ENCODE results near the gene CACNA1E.

Gene CACNA1E

DNA sequence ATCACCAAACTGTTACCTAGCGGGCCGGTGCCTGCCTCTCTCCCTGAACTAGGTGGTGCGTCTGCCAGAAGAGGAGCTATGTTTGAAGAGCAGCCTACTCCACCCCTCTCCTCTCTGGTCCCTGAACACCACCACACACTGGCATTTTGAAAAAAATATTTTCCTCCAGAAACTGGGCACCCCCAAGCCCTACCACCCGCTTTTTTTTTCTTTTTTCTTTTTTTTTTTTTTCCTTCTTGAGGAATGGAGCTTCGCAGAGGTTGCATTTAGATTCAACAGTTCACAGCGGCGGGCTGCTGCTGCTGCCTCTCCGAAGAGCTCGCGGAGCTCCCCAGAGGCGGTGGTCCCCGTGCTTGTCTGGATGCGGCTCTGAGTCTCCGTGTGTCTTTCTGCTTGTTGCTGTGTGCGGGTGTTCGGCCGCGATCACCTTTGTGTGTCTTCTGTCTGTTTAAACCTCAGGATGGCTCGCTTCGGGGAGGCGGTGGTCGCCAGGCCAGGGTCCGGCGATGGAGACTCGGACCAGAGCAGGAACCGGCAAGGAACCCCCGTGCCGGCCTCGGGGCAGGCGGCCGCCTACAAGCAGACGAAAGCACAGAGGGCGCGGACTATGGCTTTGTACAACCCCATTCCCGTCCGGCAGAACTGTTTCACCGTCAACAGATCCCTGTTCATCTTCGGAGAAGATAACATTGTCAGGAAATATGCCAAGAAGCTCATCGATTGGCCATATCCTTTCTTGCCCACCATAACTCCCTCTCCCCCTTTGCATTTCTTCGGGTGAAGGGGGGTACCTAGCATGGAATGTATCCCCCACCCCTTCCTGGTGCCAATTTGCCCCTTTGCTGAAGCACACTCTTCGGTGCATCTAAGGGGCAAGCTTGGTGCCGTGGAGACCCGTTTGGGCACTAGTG lies at the start of gene CACNA1E:
Gene CACNA1E (plus strand): TSS at position 233 of the 911 bp plus-strand sequence. CDS start 228 bp downstream, at position 461.
- DNase-seq, result no peak

DNA sequence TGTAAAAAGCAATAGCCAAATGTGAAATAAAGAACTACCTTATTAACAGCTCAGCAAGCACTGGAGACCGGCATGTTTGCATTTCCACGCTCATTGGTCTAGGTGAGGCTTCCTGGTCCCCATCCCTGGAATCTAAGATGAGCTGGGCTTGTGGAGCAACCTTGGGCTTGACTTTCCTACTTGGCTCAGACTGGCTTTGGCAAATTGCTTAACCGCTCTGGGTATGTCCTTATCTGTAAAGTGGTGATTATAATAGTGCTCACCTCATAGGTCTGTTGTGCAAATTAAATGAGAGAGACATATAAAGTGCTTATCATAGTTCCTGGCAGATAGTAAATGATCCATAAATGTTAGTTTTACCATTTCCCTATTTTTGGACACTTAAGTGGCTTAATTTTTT lies 49.4 kb upstream of the CACNA1E start:
- no peak for DNase-seq

DNA sequence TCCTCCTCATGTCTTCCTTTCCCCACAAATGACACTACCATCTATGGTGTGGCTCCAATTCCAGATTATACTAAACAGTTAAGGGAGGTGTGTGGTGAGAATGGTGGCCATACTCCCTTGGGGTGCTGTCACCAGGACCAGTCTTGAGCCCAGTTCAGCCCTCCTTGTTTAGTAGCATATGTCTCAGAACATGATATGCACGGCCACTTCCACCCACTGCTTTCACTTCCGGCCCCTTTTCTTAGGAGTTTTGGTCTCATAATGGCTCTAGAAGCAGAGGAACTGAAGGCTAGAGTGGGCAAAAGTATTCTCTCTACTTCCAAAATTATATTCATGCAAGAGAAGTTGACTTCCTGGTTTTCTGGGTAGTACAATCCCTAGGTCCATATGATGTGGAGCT lies 45.3 kb upstream of the CACNA1E start:
- DNase-seq, result no peak

DNA sequence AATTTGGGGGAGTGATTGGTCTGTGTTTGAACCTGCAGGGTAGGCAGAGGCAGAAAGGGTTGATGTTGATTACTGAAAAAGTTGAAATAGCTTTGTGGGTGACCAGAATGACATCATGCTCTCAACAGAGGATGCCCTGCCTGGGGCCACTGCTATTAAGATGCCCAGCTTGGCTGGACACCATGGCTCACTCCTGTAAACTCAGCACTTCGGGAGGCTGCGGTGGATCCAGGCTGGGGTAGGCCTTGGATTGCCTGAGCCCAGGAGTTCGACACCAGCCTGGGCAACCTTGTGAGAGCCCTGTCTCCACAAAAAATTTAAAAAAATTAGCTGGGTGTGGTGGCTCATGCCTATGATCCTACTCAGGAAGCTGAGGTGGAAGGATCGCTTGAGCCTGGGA lies 42.8 kb upstream of the CACNA1E start:
- DNase-seq, result no peak

DNA sequence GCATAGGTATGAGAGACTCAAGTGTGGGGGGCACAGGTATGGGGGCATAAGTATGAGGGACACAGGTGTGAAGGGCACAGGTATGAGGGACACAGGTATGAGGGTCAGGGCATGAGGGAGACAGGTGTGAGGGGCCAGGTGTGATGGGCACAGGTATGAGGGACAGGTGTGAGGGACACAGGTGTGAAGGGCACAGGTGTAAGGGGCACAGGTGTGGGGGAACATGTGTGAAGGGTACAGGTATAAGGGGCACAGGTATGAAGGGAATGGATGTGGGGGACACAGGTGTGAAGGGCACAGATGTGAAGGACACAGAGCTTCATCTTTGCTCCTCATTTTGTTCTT lies 41.2 kb upstream of the CACNA1E start:
- DNase-seq, result no peak

DNA sequence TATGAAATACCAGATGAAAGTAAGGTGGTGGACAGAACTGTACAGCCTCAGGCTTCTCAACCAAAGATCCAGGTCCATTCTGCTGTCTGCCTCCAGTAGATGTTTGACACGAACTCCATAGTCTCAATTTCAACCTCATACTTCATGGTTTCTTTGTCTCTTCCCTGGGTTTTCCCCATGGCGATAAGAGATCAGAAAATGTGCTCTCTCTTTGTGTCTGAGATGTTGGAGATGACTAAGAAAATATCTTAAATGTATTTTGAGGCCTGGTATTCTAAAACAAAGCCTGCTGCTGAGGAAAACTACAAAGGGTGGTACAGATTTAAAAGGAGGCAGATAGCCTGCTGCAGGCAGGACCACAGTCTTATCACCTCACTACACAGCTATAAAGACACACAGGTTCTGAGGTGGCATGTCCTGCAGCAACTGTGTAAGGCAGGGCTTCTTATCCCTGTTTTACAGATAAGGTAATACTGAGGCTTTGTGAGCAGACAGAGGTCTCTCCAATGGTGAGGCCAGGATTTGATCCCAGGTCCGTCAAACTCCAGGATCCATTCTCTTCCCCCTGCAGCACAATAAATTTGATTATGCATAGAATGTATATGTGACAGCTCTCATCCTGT lies 40.0 kb upstream of the CACNA1E start:
- DNase-seq, result no peak

DNA sequence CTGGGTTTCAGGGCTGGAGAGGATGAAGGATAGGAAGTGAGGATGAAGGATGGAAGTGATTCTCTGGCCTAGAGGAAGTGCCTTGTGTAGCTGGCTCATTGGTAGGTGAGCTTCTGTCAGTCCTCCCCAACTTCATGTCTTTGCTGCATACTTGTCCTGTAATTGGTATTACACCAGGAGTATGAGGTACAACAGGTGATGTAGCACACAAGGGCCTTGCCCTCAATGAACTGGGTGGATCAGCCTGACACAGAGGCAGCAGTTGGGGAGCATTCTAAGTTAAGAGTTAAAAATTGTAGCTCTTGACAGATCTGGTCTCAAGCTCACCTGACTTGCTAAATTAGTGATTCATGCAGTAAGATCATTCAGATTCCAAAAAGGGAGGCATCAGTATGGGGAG lies 37.9 kb upstream of the CACNA1E start:
- DNase-seq, result no peak

DNA sequence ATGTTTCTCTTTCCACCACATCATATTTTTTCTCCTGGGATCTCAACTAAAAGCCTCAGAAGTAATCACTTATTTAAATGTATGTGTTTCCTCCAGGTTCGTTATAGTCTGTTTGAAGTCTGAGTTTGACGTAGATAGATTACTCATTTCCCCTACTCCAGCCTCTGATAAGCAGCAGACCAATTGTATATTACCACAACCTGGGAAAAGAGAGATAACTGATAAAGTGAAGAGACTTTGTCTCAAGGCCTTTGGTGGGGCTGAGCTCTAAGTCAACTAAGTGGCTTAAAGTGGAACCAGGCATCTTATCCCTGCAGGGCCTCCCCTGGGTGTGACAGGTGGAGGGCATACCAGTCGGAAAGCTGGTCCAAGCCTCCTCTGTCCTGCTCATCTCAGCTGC lies 34.9 kb upstream of the CACNA1E start:
- no peak for DNase-seq

DNA sequence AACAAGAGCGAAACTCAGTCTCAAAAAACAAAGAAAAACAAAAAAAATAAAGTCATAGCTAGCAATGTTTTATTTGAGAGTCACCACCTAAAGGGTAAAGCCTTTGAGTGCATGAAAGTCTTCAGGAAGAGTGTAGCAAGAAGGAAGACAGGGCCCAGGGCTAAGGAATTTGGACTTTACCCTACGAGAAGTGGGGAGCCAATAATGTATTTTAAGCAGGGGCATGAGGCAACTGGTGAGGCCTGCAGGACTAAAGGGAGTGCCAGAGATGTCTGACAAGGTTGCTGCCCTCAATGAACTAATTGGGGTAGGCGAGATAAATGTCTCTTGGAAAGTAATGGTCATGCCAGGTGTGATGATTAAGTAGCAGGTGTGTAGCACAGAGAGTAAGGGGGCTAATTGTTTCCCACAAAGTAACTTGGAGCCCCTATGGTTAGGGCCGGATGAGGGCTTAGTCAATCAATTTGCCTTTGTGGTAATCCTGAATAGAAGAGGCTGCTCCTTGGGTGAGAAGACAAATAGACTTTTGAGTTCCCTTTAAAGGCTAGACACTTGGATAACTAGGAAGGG lies 31.6 kb upstream of the CACNA1E start:
- DNase-seq, result no peak

DNA sequence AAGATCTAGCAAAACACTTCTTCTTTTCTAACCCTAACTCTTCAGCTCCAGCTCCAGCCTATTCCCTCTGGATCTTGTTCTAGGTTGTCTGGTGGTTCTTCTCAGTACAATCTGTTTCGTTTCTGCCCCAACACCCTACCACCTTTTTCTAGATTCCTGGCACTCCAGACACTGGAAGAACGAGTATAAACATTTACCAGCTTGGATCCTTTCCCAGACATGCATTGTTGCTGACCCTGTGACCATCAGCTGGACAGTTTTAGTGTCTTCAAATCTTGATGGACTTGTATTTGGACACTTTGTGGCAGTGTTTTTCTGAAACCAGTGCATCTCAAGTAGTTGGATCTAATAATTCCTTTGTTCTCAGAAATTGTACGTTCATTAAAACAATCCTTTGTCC lies 30.6 kb upstream of the CACNA1E start:
- no peak for DNase-seq

DNA sequence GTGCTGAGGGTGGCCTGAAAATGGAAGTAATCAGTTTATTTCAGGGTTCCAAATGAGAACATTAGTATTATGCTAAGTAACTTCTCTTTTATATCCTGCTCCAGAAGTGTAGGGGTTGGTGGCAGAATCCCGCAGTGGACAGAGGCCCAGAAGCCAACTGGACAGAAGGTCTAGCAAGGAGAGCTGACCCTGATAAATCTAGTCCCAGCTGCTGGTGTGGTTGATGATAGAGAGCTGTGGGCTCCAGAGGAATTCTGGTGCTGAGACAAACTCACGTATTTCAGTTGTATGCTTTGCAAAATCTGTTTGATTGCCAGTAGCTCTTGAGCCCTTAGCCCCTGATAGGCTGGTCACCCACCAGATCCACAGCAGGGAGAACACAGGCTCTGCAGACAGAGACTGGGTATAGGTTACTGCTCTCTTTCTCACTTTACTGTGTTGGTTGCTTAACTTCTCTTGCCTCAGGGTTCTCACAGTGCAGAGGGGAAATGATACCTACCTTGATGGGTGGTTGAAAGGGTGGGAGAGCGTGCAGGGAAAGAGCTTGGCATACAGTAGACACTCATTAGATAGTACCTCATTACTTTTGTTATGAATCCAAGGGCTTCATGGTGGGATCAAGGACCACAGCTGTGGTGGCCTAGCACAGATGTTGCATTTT lies 29.6 kb upstream of the CACNA1E start:
- no peak for DNase-seq

DNA sequence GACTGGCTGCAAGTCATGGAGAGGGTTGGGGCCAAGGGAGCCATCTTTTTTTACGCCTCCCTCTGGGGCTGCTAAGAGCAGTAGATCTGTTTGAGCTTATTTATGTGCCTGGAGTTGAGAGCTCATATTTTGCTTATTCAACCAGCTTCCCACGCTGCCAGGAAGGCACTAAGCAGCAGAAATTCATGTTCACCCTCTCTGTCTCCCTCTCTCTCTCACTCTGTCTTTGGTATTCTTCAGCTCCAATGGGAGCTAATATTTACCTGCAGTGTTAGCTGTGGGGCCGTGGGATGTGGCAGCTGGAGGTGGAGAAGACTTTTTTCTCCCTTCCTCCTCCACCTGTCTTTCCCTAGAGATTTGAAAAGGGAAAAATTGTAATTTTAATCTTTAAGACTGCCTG lies 26.8 kb upstream of the CACNA1E start:
- DNase-seq, result no peak

DNA sequence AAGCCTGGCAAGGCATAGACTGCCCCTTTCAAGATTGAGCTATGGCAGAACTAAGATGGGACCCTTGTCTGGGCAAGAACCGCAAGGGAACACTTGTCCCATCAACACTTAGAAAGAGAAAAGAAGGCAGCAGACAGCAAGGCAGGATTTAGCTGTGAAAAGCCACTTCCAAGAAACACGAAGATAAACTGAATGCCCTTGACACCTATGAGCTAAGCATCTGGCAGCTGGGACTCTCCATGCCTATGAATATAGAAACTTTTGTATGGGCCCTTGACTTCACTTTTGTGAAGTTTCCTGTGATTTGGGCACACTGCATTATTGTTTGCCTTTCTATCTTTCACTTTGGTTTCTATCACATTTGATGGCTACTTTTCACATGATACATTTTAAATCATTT lies 24.9 kb upstream of the CACNA1E start:
- DNase-seq, result no peak

DNA sequence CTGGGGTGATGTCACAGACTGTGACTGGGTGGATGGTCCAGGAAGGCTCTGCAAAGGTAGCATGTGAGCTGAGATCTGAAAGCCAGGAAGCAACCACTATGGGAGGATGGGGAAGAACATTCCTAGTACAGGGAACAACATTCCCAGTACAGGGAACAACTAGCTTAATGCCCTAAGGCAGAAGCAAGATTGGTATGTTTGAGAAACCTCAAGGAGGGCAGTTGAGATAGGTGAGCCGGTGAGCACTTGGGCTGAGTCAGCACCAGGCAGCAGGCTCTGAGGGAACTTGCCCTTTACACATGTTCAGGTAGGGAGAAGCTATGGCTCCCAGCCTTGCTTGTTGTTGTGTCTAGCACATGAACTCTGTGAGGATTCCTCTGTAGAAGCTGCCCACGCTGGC lies 24.2 kb upstream of the CACNA1E start:
- DNase-seq, result no peak

DNA sequence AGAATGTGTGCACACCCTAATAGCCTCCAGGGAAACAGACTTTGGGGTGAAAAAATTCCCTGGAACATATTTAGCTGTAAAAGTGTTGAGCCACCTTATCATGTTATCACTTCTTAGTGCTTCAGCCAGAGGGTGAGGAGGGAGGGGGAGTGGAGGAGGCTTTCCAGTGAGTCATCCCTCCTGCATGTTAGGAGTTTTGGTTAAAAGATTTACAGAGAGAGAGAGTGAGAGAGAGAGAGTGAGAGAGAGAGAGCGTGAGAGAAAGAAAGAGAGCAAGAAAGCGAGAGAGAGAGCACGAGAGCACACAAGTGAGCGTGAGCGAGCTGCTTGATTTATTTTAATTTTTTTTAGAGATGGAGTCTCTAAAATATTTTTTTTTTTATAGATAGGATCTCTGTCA lies 13.5 kb upstream of the CACNA1E start:
- no peak for DNase-seq

DNA sequence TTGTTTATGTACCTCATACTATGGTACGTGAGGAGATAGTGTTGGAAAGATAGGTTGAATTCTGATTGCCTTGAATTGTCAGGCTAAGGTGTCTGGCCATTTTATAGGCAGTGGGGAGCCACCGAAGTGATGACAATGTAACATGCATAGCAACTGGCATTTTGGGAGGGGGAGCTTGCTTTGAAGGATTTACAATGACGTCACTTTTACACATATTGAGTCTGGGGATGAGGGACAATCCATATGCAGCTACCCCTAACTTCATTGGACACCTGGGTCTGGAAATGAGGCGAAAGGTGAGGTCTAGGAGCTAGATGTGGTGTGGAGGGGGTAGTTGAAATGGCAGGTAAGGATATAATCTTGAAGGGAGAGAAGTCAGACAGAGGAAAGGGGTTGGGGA lies 7.7 kb upstream of the CACNA1E start:
- no peak for DNase-seq

DNA sequence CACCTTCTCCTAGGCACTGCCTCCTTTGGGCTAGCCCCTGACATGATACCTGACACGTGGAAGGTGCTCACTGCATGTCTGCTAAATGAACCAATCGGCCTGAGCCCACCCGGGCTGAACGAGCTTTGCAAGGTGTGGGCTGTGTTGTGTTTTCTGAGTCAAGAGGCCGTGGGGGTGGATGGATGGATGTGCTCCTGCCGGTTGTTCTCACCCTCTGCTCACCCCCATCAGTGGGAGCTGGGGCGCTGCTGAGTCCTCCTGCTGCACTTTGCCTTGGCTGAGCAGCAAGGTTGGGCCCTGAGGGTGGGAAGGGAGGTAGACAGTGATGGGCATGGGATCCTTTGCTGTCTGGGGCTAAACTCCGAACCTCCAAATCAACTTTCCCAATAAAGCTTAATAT lies 6.7 kb upstream of the CACNA1E start:
- DNase-seq, result no peak

DNA sequence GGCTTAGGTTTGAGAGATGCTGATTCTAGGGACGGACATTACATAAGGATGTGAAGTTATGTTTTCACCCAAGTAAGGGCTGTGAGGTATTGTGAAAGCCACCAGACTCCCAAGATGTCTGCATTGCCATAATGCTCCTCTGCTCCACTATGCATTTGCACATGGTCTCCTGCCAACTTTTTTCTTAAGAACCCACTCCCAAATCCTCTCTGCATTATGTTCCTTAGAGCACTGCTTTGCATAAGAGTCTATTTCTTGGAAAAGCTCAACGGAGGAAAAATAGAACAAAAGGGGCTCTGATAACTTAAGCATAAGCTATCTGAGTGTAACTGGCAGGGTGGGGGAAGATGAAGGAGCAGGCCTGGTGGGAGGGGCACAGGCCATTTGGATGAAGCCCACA lies 5.0 kb upstream of the CACNA1E start:
- no peak for DNase-seq

DNA sequence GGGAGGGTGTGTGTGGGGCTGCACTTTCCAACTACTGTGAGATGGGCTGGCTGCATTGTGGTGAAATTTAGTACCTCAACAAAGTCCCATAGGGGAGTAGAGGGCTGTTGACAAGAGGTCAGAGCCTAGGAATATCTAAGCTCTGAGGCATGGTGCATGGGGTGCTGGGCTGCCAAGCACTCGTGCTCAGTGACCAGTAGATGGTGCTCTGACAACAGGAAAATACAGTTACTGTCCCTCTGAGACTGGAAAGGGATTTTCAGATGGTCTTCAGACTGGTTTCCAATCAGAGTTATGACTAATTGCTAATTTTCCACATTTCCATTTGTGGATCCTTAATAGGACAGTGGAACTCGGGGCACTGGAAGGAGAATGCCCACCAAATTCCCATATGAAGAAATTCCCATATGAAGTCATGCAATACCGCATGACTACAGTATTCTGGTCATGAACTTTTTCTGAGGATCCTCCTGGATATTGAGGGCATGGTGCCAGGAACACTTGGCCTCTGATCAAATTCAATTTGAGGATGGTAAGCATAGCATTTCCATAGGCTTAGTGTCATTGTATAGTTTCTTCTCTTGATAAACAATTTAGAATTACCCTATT lies 4.1 kb upstream of the CACNA1E start:
- DNase-seq, result peak; percentile 60 to 68

DNA sequence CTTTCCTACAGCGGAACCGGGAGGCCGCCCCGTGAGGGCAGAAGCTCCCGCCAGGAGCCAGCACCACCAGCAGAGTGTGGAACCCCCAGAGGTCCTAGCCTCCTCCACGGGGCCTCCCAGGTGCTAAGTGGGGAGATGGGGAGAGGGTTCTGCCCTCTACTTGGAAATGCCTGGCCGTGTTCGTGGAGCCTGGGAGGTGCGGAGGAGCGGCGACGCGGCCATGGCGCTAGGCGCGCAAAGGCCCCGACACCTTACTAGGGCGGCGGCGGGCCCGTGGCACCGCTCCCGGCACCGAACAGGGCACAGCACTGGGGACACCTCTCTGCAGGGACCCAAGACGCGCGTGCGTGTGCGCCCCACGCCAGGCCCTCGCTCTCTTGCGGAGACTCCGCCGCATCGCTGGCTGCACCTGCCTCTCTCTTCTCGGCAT lies 1.3 kb upstream of the CACNA1E start:
- DNase-seq, result no peak

DNA sequence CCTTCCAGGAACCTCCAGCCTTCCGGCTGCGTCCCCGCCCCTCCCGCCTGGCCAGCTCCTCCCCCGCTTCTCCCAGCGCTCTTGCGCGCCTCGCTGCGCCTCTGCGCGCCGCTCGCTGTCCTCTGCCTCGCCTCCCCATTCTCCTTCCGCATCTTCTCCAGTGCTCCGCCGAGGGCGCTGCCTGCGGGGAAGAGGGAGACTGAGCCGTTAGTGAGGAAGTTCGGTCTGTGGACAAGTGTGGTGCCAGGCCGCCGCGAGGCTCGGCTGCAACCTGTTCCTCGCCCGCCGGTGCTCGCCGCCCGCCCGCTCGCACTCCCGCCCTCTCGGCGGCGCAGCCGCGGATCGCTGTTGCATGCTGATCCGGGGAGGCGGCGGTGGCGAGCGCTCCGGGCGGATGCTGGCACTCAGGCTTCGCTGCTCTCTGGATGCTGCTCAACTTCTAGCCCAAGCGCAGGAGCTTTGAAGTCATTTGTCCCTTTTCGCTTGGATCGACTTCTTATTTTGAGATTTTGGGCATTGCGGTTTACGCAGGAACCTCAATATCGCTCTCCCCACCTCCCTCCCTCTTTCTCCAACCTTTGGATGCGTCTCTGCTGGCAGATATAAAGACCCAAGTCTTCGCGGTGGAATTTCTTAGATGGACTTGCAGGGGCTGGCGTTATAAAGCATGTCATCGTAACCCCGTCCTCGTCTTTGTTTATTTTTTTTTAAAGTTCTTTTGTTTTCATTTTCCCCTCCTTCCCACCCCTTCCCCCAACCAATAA lies 614 bp upstream of the CACNA1E start:
- no peak for DNase-seq

DNA sequence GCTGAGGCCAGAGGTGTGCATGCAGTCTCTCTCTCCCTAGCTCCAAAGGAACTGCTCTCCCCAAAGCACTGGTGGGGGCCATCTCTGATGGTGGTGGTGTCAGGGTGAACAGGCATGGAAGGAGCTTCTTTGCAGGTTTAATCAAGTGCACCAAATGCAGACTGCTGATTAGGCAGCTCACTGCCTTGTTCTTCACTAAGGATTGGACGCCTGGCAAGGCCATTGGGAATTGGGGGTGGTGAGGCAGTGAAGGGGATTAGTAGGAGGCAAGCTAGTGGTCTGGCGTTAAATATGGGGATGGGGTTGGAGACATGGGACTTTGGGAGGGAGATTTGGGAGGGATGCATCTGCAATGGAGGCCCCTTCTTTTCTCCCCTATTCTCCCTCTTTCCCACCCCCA lies 1.5 kb downstream of the CACNA1E start:
- no peak for DNase-seq

Data from Kasumi-1 (cell line).